HG02885 (cell line): ENCODE results near the gene FAF1.

Source experiments
- ATAC-seq: cut with Tn5 transposase; IDR thresholded peaks from one replicate; pipeline ENCODE4 v1.9.1; 2021; ENCODE audit warnings: mild to moderate bottlenecking; ENCODE audit not compliant: unreplicated experiment, poor library complexity

The FAF1 gene

GRCh38 chr1:50978852-50979781 lies 19.1 kb upstream of the FAF1 start:
- no peak for ATAC-seq

GRCh38 chr1:50978144-50978851 lies 18.2 kb upstream of the FAF1 start:
- ATAC-seq = peak; percentile 44

GRCh38 chr1:50977575-50978143 lies 17.6 kb upstream of the FAF1 start:
- peak; percentile 62 for ATAC-seq

- ATAC-seq = peak; percentile 63
These were observed 17.0 kb upstream of the FAF1 start for GRCh38 chr1:50976890-50977574.

GRCh38 chr1:50976111-50976889 lies 16.2 kb upstream of the FAF1 start:
- ATAC-seq = no peak

- ATAC-seq = no peak
These were observed 15.4 kb upstream of the FAF1 start for GRCh38 chr1:50975436-50975835.

- no peak for ATAC-seq
These were observed 14.5 kb upstream of the FAF1 start for GRCh38 chr1:50974618-50974935.

GRCh38 chr1:50973875-50974617 lies 14.0 kb upstream of the FAF1 start:
- ATAC-seq = no peak

GRCh38 chr1:50973255-50973654 lies 13.2 kb upstream of the FAF1 start:
- no peak for ATAC-seq

- no peak for ATAC-seq
These were observed 12.7 kb upstream of the FAF1 start for GRCh38 chr1:50972766-50973165.

- no peak for ATAC-seq
These were observed 11.8 kb upstream of the FAF1 start for GRCh38 chr1:50971748-50972305.

- ATAC-seq = no peak
These were observed 11.0 kb upstream of the FAF1 start for GRCh38 chr1:50970931-50971582.

GRCh38 chr1:50970509-50970887 lies 10.4 kb upstream of the FAF1 start:
- ATAC-seq = no peak

GRCh38 chr1:50969611-50970508 lies 9.8 kb upstream of the FAF1 start, which contains the start of gene CDKN2C:
Gene CDKN2C, plus strand, starts transcription at chr1:50970245. Its CDS starts 124 bp downstream, at chr1:50970369.
- peak; percentile 36 for ATAC-seq

GRCh38 chr1:50968821-50969610 lies 8.9 kb upstream of the FAF1 start:
- ATAC-seq = peak; percentile 17

- peak; percentile 64 for ATAC-seq
These were observed 8.2 kb upstream of the FAF1 start for GRCh38 chr1:50968158-50968820.
